Tibial artery (tissue), 4 donors: ENCODE measurements around the gene PBLD.

Experiments used
- DNase-seq, 2 donors: peaks; one replicate each; pipeline ENCODE4 v3.0.0-alpha.2; 2019
- H3K27ac ChIP-seq, 2 donors: fragments of 200-600 bp; sonication (generic) in 1 of 2; 1 replicate in 1 of 2; 2 replicates in 1 of 2; pipeline ENCODE4 v1.5.1; 2018 to 2019; ENCODE audit warnings: mild to moderate bottlenecking in 1 of 2
- H3K27me3 ChIP-seq, 2 donors: fragments of 200-600 bp; sonication (generic) in 1 of 2; one replicate each; pipeline versions ENCODE4 v1.5.1 to v1.6.0; 2016 to 2019
- H3K36me3 ChIP-seq, 3 donors: fragments of 200-600 bp; sonication (generic) in 2 of 3; one replicate each; pipeline ENCODE4 v1.5.1; 2016 to 2019; ENCODE audit warnings: mild to moderate bottlenecking in 2 of 3
- H3K4me1 ChIP-seq, 4 donors: fragments of 200-600 bp; sonication (generic) in 2 of 4; 1 replicate in 3 of 4; 2 replicates in 1 of 4; pipeline ENCODE4 v1.5.1; 2016 to 2019
- H3K4me3 ChIP-seq, 2 donors: fragments of 200-600 bp; sonication (generic) in 1 of 2; 1 replicate in 1 of 2; 2 replicates in 1 of 2; pipeline ENCODE4 v1.5.1; 2018 to 2019; ENCODE audit warnings: mild to moderate bottlenecking in 2 of 2
- H3K9me3 ChIP-seq, 3 donors: fragments of 200-600 bp; sonication (generic) in 1 of 3; one replicate each; pipeline ENCODE4 v1.5.1; 2016 to 2019
- intact Hi-C: fragments of 100-400 bp; cut with DNase I; formaldehyde crosslinking; loops from one replicate; pipeline ENCODE4 v1.15.0; 2023; ENCODE audit warnings: low total_unique reads
- TF ChIP-seq, protein P1 (sequence below), 2 experiments: fragments of 200-600 bp in 1 of 2; fragments of 450-650 bp in 1 of 2; IDR thresholded peaks; one replicate each; pipeline ENCODE4 v1.5.1; 2017 to 2019; ENCODE audit warnings: antibody characterized with exemption in 2 of 2, mild to moderate bottlenecking in 1 of 2, moderate library complexity in 1 of 2

The PBLD gene

DNA sequence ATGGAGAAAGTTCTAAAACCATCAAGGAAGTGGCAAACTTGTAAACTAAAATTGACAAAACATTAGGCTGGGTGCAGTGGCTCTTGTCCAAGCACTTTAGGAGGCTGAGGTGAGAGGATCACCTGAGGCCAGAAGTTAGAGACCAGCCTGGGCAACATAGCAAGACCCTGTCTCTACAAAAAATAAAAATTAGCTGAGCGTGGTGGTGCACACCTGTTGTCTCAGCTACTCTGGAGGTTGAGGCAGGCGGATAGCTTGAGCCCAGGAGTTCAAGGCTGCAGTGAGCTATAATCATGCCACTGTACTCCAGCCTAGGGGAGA lies 30.3 kb downstream of the PBLD start:
- H3K9me3 ChIP-seq, result no peaks in the 10 kb centered on the region
- H3K36me3 ChIP-seq, result no peaks in the 10 kb centered on the region
- no peaks in the 10 kb centered on the region for H3K27me3 ChIP-seq
- TF ChIP-seq, protein P1, sequence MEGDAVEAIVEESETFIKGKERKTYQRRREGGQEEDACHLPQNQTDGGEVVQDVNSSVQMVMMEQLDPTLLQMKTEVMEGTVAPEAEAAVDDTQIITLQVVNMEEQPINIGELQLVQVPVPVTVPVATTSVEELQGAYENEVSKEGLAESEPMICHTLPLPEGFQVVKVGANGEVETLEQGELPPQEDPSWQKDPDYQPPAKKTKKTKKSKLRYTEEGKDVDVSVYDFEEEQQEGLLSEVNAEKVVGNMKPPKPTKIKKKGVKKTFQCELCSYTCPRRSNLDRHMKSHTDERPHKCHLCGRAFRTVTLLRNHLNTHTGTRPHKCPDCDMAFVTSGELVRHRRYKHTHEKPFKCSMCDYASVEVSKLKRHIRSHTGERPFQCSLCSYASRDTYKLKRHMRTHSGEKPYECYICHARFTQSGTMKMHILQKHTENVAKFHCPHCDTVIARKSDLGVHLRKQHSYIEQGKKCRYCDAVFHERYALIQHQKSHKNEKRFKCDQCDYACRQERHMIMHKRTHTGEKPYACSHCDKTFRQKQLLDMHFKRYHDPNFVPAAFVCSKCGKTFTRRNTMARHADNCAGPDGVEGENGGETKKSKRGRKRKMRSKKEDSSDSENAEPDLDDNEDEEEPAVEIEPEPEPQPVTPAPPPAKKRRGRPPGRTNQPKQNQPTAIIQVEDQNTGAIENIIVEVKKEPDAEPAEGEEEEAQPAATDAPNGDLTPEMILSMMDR (IDR thresholded peaks at IDR 0.05), result no peak
- intact Hi-C loops, result loop anchor here (10.0 kb wide), 1 partner anchor 88 kb away; no protein-coding TSS in a partner anchor
- H3K4me1 ChIP-seq, result no peaks in the 10 kb centered on the region
- DNase-seq, result no peak
- no peak overlapping the region for H3K4me3 ChIP-seq
- H3K27ac ChIP-seq, result no peak overlapping the region

DNA sequence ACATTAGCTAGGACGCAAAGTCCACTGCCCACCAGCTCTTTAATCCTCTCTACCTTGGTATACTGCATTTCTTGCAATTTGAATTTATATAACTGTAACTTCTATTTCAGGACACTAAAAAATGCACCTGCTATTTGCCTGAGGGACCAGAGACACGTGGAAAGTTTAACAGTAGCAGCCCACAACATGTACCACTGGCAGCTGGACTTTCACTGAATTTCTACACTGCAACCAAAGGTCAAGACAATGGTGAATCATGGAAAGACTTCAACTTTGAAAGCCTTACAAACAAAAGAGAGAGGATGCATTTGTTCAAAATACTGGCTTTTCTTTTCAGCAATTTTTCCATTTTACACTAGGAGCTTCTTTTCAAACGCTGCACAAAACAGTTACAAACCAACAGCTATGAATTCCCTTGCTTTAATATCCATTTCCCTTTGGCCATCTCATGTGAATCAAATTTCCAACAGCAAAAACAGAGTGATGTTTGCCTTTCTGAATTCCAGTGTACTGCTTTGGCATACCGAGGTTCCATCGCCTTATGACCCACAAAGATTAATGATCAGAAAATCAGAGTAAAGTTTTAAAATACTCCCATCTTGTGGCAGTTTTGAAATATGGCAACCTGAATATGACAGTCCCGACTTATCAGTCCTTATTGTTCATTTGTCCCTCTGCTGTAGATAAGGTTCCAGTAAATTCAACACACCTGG lies 30.8 kb downstream of the PBLD start:
- Histone ChIP-seq H3K4me1 (no peaks in the 10 kb centered on the region), H3K27ac (no peak overlapping the region), H3K9me3 (no peaks in the 10 kb centered on the region), H3K27me3 (no peaks in the 10 kb centered on the region), H3K4me3 (no peak overlapping the region), H3K36me3 (no peaks in the 10 kb centered on the region)
- no peak for DNase-seq
- TF ChIP-seq, protein P1 (IDR thresholded peaks at IDR 0.05), result peak; percentile 27 to 44
- intact Hi-C loops, result loop anchor here (10.0 kb wide), 1 partner anchor 87 kb away; no protein-coding TSS in a partner anchor

DNA sequence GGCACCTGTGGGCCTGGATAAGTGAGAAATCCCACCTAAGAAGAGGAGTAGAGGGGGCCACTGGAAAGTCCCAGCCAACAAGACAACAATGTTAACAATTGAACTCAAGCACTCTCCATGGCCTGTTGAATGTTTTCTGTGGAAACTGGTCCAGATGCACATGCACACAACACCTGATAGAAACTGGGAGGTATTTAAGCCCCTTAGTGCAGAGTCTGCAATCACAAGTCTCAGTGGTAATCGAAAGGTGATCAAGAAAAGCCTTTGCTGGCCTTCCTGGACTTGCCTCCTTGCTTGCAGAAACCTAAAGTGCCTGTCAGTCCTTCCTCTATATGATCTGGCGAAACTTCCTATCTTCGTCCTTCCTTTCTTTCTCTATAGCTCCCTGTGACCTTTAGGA lies 31.4 kb downstream of the PBLD start:
- Histone ChIP-seq H3K4me3 (no peak overlapping the region), H3K27ac (no peak overlapping the region), H3K27me3 (no peaks in the 10 kb centered on the region), H3K36me3 (peaks cover 0 to 4% (median 0%) of the 10 kb centered on the region in 3 donors), H3K4me1 (no peaks in the 10 kb centered on the region), H3K9me3 (no peaks in the 10 kb centered on the region)
- intact Hi-C loops, result loop anchor here (10.0 kb wide), 1 partner anchor 86 kb away; no protein-coding TSS in a partner anchor
- TF ChIP-seq, protein P1 (IDR thresholded peaks at IDR 0.05), result no peak
- DNase-seq, result no peak

DNA sequence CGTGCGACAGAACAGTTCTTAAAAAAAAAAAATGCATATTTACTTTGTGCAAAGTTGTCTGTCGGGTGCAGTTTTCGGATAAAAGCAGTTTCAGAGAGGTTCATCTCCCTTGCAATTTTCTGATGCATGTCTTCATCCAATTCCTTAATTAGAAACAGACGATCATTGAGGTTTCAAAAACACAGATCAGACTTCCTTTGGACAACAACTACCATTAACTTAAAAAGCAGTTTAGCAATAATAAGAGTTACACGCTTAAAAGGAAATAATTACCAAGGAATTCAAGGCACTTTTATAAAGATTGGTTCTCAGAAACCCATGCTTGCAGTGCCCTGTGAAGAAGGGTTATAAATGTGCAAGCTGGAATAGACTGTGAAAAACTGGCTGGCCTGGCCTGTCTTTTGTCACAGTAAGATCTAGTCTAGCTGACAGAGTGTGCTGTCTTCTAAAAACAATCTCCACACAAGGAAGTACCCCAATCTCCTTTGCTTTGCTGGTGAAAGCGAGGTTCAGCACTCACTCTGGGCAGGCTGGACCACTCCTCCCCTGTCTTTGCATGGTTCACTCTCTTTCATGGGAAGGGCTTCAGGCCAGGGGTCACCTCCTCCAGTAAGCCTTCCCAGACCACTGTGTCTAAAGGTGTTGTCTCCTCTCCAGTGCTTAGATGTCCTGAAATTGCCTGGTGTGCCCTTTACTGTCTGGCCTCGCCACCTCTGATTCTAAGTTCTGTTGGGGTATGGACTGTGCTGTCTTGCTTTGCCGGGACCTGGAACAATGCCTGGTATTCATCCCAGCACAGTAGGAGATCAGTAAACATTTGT lies 35.7 kb downstream of the PBLD start:
- Histone ChIP-seq H3K4me3 (no peak overlapping the region), H3K9me3 (no peaks in the 10 kb centered on the region), H3K27ac (no peak overlapping the region), H3K36me3 (peaks cover 0 to 8% (median 6%) of the 10 kb centered on the region in 3 donors), H3K4me1 (no peaks in the 10 kb centered on the region), H3K27me3 (no peaks in the 10 kb centered on the region)
- intact Hi-C loops, result no loop called here
- no peak for DNase-seq
- TF ChIP-seq, protein P1 (IDR thresholded peaks at IDR 0.05), result no peak

DNA sequence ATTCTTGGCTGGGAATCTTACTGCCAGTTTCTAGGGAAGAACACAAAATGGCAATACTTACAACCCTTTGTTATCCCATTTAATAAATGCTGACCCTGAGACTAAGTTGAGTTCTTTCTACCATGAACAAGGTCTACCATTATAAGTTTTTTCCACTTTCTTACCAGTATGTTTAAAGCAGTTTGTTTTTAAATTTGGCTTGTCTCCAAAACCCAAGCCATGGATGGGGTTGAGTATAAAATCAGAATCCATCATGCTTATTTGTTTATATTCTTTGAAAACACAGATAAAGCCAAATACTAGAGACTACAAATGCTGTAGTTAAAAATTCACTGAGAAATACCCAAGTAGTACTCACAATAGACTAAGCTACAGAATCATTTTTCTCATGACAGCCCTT lies 42.0 kb downstream of the PBLD start:
- no peak overlapping the region for H3K27ac ChIP-seq
- intact Hi-C loops, result no loop called here
- DNase-seq, result no peak
- H3K9me3 ChIP-seq, result no peaks in the 10 kb centered on the region
- H3K36me3 ChIP-seq, result peaks cover 0 to 7% (median 7%) of the 10 kb centered on the region in 3 donors
- no peak overlapping the region for H3K4me3 ChIP-seq
- no peaks in the 10 kb centered on the region for H3K27me3 ChIP-seq
- no peaks in the 10 kb centered on the region for H3K4me1 ChIP-seq
- TF ChIP-seq, protein P1 (IDR thresholded peaks at IDR 0.05), result no peak
